ENCODE measurements around the gene APOBEC2. TPM values are rescaled to one million over a fixed set of nuclear protein-coding genes. Genes with fewer than 3 reads are reported as not detected.

APOBEC2 gene
- polyA plus RNA-seq, 1 donor (not counting 4 experiments of a cell fraction or from before 2014, with no cell fraction given) = 0.05 TPM

DNA sequence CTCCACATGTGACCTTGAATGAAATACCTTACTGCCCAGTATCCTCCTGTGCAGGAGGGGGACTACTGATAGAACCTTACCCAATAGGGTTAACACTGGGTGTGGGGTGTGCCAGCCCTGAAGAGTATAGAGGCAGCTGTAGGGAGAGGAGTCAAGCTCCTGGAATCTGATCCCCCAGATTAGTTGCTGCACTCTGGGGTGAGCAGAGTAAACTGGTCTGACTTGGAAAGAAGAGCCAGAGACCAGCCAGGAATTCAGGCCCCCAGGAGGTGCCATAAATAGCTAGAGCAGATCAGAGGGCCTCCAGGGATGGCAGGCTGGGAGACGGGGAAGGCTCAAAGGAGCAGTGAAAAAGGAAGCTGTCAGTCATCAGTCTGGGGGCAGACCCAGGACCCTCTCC, 3.5 kb upstream of the APOBEC2 start:
- Histone ChIP-seq H3K4me2 (ENCODE audit: control insufficient read depth, extremely low read depth, insufficient read depth, low read depth, low read length) (no peak overlapping the region), H3K4me1 (ENCODE audit: control insufficient read depth, extremely low read depth, insufficient read depth, low read length) (peaks cover 14% of the 10 kb centered on the region), H2AFZ (ENCODE audit: control insufficient read depth, low read length) (no peak overlapping the region), H3K79me2 (ENCODE audit: control insufficient read depth, insufficient read depth, low read length) (no peaks in the 10 kb centered on the region), H3K27me3 (ENCODE audit: control insufficient read depth, extremely low read depth, insufficient read depth, low read length) (no peaks in the 10 kb centered on the region), H3K9me3 (ENCODE audit: control insufficient read depth, low read depth, low read length) (no peaks in the 10 kb centered on the region), H3K9me1 (ENCODE audit: control insufficient read depth, extremely low read depth, insufficient read depth, low read length) (no peaks in the 10 kb centered on the region), H3K4me3 (ENCODE audit: control insufficient read depth in 2 of 3, extremely low read depth in 1 of 3, insufficient read depth in 2 of 3, low read depth in 1 of 3, low read length in 3 of 3) (no peak overlapping the region), H4K20me1 (ENCODE audit: control insufficient read depth, extremely low read depth, insufficient read depth, low read length) (no peaks in the 10 kb centered on the region), H3K9ac (ENCODE audit: control insufficient read depth, extremely low read depth, insufficient read depth, low read length) (no peak overlapping the region), H3K36me3 (ENCODE audit: control insufficient read depth in 2 of 2, extremely low read depth in 1 of 2, insufficient read depth in 2 of 2, low read length in 2 of 2) (no peaks in the 10 kb centered on the region), H3K27ac (ENCODE audit: control insufficient read depth, insufficient read depth, low read length) (no peak overlapping the region)
- TF ChIP-seq EZH2 (IDR thresholded peaks at IDR 0.05; ENCODE audit: low read length) = no peak
- TF ChIP-seq, protein P1, sequence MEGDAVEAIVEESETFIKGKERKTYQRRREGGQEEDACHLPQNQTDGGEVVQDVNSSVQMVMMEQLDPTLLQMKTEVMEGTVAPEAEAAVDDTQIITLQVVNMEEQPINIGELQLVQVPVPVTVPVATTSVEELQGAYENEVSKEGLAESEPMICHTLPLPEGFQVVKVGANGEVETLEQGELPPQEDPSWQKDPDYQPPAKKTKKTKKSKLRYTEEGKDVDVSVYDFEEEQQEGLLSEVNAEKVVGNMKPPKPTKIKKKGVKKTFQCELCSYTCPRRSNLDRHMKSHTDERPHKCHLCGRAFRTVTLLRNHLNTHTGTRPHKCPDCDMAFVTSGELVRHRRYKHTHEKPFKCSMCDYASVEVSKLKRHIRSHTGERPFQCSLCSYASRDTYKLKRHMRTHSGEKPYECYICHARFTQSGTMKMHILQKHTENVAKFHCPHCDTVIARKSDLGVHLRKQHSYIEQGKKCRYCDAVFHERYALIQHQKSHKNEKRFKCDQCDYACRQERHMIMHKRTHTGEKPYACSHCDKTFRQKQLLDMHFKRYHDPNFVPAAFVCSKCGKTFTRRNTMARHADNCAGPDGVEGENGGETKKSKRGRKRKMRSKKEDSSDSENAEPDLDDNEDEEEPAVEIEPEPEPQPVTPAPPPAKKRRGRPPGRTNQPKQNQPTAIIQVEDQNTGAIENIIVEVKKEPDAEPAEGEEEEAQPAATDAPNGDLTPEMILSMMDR (optimal IDR thresholded peaks at IDR 0.05 in 1 of 3, IDR thresholded peaks at IDR 0.05 in 1 of 3, conservative IDR thresholded peaks at IDR 0.05 in 1 of 3; ENCODE audit: extremely low read depth in 1 of 3, insufficient read depth in 2 of 3, low read length in 3 of 3) = no peak
- dilution Hi-C loops (cut with MboI; ENCODE audit: extremely low pct_ligation_motif_present, low sequenced_read_pairs) = no loop called here
- no peak for DNase-seq (ENCODE audit: low read depth, low spot score)
- FAIRE-seq = no peak

DNA sequence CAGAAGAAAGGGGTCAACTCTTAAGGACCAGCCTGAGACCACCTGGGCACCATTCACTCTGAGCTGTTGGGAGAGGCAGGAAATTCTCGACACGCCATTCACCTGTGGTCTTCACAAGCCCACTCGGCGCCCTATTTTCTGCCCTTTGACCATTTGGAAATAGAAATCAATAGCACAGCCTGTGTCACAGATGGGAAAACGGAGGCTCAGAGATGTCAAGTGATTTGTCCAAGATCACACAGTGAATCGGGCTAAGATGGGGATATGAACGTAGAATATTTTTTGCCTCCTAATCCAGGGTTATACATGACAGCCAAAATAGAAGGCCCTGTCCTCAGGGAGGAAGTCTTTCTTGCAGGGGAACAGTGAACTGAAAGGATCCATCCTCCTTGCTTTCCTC, 3.0 kb upstream of the APOBEC2 start:
- no peaks in the 10 kb centered on the region for H3K36me3 ChIP-seq (ENCODE audit: control insufficient read depth in 2 of 2, extremely low read depth in 1 of 2, insufficient read depth in 2 of 2, low read length in 2 of 2)
- H3K9me3 ChIP-seq (ENCODE audit: control insufficient read depth, low read depth, low read length) = no peaks in the 10 kb centered on the region
- H3K4me3 ChIP-seq (ENCODE audit: control insufficient read depth in 2 of 3, extremely low read depth in 1 of 3, insufficient read depth in 2 of 3, low read depth in 1 of 3, low read length in 3 of 3) = no peak overlapping the region
- H3K9me1 ChIP-seq (ENCODE audit: control insufficient read depth, extremely low read depth, insufficient read depth, low read length) = no peaks in the 10 kb centered on the region
- H3K9ac ChIP-seq (ENCODE audit: control insufficient read depth, extremely low read depth, insufficient read depth, low read length) = no peak overlapping the region
- H3K4me1 ChIP-seq (ENCODE audit: control insufficient read depth, extremely low read depth, insufficient read depth, low read length) = peaks cover 14% of the 10 kb centered on the region
- no peak overlapping the region for H3K27ac ChIP-seq (ENCODE audit: control insufficient read depth, insufficient read depth, low read length)
- dilution Hi-C loops (cut with MboI; ENCODE audit: extremely low pct_ligation_motif_present, low sequenced_read_pairs) = no loop called here
- H2AFZ ChIP-seq (ENCODE audit: control insufficient read depth, low read length) = no peak overlapping the region
- FAIRE-seq = no peak
- H3K4me2 ChIP-seq (ENCODE audit: control insufficient read depth, extremely low read depth, insufficient read depth, low read depth, low read length) = no peak overlapping the region
- no peaks in the 10 kb centered on the region for H3K27me3 ChIP-seq (ENCODE audit: control insufficient read depth, extremely low read depth, insufficient read depth, low read length)
- H4K20me1 ChIP-seq (ENCODE audit: control insufficient read depth, extremely low read depth, insufficient read depth, low read length) = no peaks in the 10 kb centered on the region
- H3K79me2 ChIP-seq (ENCODE audit: control insufficient read depth, insufficient read depth, low read length) = no peaks in the 10 kb centered on the region
- TF ChIP-seq, protein P1 (optimal IDR thresholded peaks at IDR 0.05 in 1 of 3, IDR thresholded peaks at IDR 0.05 in 1 of 3, conservative IDR thresholded peaks at IDR 0.05 in 1 of 3; ENCODE audit: extremely low read depth in 1 of 3, insufficient read depth in 2 of 3, low read length in 3 of 3) = no peak
- TF ChIP-seq EZH2 (IDR thresholded peaks at IDR 0.05; ENCODE audit: low read length) = no peak
- no peak for DNase-seq (ENCODE audit: low read depth, low spot score)
